Coronary artery (tissue), 2 donors: ENCODE measurements around the gene CAMTA1.

Experiments
- DNase-seq: peaks from one replicate; pipeline ENCODE4 v3.0.0-alpha.2; 2017; ENCODE audit warnings: low spot score
- H3K27ac ChIP-seq, 2 donors: fragments of 200-600 bp; sonication (generic); one replicate each; pipeline ENCODE4 v1.5.1; 2016 to 2019
- H3K4me3 ChIP-seq: fragments of 200-600 bp; sonication (generic); 2 replicates; pipeline ENCODE4 v1.5.1; 2016; ENCODE audit warnings: mild to moderate bottlenecking, moderate library complexity
- TF ChIP-seq, protein P1 (sequence below): fragments of 200-600 bp; sonication (generic); IDR thresholded peaks from one replicate; pipeline ENCODE4 v1.5.1; 2019; ENCODE audit warnings: antibody characterized with exemption

CAMTA1 gene

GRCh38 chr1:7726623-7727022 is 941.4 kb downstream of the CAMTA1 start:
- no peak overlapping the region for H3K4me3 ChIP-seq
- TF ChIP-seq, protein P1, sequence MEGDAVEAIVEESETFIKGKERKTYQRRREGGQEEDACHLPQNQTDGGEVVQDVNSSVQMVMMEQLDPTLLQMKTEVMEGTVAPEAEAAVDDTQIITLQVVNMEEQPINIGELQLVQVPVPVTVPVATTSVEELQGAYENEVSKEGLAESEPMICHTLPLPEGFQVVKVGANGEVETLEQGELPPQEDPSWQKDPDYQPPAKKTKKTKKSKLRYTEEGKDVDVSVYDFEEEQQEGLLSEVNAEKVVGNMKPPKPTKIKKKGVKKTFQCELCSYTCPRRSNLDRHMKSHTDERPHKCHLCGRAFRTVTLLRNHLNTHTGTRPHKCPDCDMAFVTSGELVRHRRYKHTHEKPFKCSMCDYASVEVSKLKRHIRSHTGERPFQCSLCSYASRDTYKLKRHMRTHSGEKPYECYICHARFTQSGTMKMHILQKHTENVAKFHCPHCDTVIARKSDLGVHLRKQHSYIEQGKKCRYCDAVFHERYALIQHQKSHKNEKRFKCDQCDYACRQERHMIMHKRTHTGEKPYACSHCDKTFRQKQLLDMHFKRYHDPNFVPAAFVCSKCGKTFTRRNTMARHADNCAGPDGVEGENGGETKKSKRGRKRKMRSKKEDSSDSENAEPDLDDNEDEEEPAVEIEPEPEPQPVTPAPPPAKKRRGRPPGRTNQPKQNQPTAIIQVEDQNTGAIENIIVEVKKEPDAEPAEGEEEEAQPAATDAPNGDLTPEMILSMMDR = no peak
- DNase-seq = no peak
- no peak overlapping the region for H3K27ac ChIP-seq

- H3K27ac ChIP-seq = no peak overlapping the region
Measured at GRCh38 chr1:7727809-7728471, 942.7 kb downstream of the CAMTA1 start.

GRCh38 chr1:7729761-7730160 is 944.5 kb downstream of the CAMTA1 start:
- DNase-seq = no peak
- TF ChIP-seq, protein P1 = no peak
- no peak overlapping the region for H3K27ac ChIP-seq
- no peak overlapping the region for H3K4me3 ChIP-seq

More at GRCh38 chr1:7727809-7728471, 942.7 kb downstream of the CAMTA1 start:
- TF ChIP-seq, protein P1 = no peak
- no peak for DNase-seq
- H3K4me3 ChIP-seq = no peak overlapping the region

GRCh38 chr1:7732331-7732730 is 947.1 kb downstream of the CAMTA1 start:
- TF ChIP-seq, protein P1 = no peak
- Histone ChIP-seq H3K27ac (no peak overlapping the region), H3K4me3 (no peak overlapping the region)
- no peak for DNase-seq

DNA sequence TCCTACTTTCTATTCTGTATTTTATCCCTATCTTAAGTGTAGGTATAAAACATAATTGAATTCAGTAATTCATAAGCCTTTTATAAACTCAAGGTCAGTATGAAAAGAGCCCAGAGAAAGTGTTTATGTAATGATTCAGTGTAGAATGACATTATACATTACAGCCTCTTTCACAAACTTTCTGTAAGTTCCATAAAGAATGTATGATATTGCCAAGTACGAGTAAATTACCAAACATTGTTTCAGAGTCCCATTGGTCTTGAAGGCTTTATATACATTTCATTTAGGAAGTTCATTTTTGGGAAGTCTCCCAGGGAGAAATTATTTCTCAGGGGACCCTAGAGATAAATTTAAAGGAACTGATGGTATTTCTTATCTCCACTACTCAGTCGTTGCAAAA is 948.0 kb downstream of the CAMTA1 start:
- no peak for DNase-seq
- TF ChIP-seq, protein P1 = no peak
- Histone ChIP-seq H3K27ac (no peak overlapping the region), H3K4me3 (no peak overlapping the region)

- Histone ChIP-seq H3K4me3 (no peak overlapping the region), H3K27ac (no peak overlapping the region)
- DNase-seq = no peak
- TF ChIP-seq, protein P1 = no peak
Measured at GRCh38 chr1:7738044-7738443, 952.8 kb downstream of the CAMTA1 start.

DNA sequence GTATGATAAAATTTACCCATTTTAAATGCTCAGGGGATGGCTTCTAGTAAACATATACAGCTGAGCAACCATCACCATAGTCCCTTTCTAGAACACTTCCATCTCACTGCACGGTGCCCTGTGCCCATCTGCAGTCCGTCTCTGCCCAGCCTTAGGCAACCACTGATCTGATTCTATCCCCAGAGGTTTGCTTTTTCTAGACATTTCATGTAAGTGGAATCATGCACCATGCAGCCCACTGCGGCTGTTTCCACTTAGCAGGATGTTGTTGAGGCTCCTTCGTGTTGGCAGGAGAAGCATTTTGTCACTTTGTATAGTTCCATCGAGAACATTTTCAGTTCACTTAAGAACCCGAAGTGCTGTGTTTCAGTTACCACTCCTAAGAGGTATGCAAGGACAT is 958.1 kb downstream of the CAMTA1 start:
- H3K4me3 ChIP-seq = no peak overlapping the region
- TF ChIP-seq, protein P1 = no peak
- H3K27ac ChIP-seq = no peak overlapping the region
- no peak for DNase-seq
